Measurements from ENCODE around the gene SCAI. TPM values are rescaled to one million over a fixed set of nuclear protein-coding genes. Genes with fewer than 3 reads are reported as not detected.
A peak's percentile ranks its signal among the peaks of the same experiment; 100 is the strongest.

SCAI gene
- total RNA-seq, 6 experiments from 2014 or later: 4.7 to 7.2 (median 5.6) TPM

DNA sequence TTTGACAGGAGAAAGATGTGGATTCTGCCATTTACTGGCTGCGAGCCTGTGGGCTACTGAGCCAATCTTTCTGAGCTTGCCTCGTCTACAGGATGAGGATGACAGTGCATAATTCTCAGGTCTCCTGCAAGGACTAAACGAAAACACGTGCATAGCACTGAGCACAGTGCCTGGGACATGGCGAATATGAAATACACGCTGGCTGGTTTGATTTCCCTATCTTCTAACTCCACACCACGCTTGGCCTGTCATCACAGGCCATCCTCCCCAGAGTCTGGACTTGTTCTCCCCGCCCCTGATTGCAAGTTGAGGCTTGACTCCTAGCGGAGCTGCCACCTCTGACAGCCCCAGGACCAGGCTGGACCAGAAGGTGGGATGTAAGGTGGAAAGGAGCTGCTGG, 243.5 kb downstream of the SCAI start:
- Mint-ChIP-seq H3K4me3 (no peak overlapping the region), H3K4me1 (ENCODE audit: low read depth) (peaks cover 7% of the 10 kb centered on the region; the same call in 1 of the 2 replicates), H3K9me3 (no peaks in the 10 kb centered on the region), H3K27me3 (ENCODE audit: insufficient read depth) (no peaks in the 10 kb centered on the region; the same call in 1 of the 2 replicates), H3K27ac (no peak overlapping the region), H3K36me3 (ENCODE audit: low read depth) (peaks cover 26% of the 10 kb centered on the region)
- no peak for DNase-seq
- TF ChIP-seq, protein P1, sequence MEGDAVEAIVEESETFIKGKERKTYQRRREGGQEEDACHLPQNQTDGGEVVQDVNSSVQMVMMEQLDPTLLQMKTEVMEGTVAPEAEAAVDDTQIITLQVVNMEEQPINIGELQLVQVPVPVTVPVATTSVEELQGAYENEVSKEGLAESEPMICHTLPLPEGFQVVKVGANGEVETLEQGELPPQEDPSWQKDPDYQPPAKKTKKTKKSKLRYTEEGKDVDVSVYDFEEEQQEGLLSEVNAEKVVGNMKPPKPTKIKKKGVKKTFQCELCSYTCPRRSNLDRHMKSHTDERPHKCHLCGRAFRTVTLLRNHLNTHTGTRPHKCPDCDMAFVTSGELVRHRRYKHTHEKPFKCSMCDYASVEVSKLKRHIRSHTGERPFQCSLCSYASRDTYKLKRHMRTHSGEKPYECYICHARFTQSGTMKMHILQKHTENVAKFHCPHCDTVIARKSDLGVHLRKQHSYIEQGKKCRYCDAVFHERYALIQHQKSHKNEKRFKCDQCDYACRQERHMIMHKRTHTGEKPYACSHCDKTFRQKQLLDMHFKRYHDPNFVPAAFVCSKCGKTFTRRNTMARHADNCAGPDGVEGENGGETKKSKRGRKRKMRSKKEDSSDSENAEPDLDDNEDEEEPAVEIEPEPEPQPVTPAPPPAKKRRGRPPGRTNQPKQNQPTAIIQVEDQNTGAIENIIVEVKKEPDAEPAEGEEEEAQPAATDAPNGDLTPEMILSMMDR (IDR thresholded peaks at IDR 0.05): no peak

DNA sequence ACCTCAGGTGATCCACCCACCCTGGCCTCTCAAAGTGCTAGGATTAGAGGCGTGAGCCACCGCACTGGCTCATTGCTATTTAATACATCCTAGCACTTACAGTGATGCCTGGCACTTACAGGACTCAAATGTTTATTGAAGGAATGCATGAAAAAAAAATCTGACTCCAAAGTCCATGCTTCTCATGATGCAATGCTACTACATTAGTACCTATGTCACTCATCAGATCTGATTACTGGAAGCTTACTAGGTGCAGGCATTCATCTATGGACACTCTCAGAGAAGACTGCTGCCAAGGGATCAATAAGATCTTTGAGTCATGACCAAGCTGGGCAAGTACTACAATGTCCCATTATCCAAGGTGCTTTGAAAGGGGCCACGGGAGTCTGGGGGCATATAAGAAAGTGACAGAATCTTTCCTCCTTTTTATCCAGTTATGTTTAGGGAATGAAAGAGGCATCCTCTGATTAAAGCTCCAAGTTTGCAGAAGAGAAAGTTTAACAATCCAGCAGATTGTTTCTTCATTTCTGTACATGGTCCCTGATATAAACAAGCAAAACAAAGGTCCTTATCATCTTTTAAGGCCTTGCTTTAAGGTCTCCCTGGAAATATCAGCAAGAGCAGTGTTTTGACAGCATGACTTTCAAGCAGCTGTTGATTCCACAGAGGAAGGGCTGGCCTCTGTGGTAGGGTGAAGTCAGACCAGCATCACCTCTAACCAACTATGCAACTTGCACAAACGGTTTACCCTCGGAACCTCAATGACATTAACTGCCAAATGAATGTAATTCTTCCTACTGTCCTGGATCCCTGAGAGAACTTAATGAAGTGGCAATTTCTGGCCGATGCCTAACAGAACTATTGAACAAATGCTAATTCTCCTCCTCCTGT, 245.5 kb downstream of the SCAI start:
- TF ChIP-seq, protein P1 (IDR thresholded peaks at IDR 0.05): no peak
- Mint-ChIP-seq H3K9me3 (no peaks in the 10 kb centered on the region), H3K27ac (no peak overlapping the region), H3K4me3 (no peak overlapping the region), H3K36me3 (ENCODE audit: low read depth) (peaks cover 23% of the 10 kb centered on the region), H3K27me3 (ENCODE audit: insufficient read depth) (no peaks in the 10 kb centered on the region), H3K4me1 (ENCODE audit: low read depth) (peaks cover 7% of the 10 kb centered on the region; the same call in 1 of the 2 replicates)
- DNase-seq: no peak

DNA sequence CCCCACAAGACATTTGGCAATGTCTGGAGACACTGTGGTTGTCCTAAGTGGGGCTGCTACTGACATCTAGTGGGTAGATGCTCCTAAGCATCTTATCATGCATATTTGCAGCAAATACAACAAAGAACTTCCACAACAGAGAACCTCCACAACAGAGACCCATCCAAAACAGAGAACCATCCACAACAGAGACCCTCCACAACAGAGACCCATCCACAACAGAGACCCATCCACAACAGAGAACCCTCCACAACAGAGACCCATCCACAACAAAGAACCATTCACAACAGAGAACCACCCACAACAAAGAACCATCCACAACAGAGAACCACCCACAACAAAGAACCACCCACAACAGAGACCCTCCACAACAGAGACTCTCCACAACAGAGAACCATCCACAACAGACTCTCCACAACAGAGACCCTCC, 248.6 kb downstream of the SCAI start:
- Mint-ChIP-seq H3K4me1 (ENCODE audit: low read depth) (no peaks in the 10 kb centered on the region), H3K27me3 (ENCODE audit: insufficient read depth) (no peaks in the 10 kb centered on the region), H3K36me3 (ENCODE audit: low read depth) (peaks cover 20% of the 10 kb centered on the region), H3K4me3 (no peak overlapping the region), H3K27ac (no peak overlapping the region; the same call in 1 of the 2 replicates), H3K9me3 (no peaks in the 10 kb centered on the region)
- TF ChIP-seq, protein P1 (IDR thresholded peaks at IDR 0.05): peak; percentile 69
- peak; percentile 39 for DNase-seq

DNA sequence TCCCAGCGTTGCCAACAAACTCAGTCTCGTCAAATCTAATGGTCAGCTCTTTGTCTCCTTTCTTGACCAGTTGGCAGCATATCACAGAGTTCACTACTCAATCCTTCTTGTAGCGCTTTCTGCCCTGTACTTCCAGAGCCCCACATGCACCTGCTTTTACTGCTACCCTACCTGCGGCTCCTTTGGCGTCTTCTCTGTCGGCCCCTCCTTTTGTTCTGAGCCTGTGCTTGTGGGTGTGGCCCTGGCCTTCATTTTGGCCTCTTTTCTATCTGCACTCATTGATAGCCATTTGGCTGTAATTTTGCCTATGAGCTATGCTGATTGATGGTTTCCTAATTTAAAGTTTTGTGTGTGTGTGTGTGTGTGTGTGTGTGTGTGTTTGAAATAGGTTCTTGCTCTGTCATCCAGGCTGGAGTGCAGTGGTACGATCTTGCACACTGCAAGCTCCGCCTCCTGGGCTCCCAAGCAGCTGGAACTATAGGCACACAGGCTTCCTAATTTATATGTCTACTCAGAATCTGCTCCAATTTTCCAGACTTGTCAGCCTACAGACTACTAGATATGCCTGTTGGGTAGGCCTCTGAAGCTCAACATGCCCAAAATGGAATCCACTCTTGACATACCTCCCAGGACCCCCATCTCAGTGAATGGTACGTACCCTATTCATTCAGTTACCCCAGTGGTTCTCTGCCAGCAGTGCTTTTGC, 249.1 kb downstream of the SCAI start:
- Mint-ChIP-seq H3K4me1 (ENCODE audit: low read depth) (no peaks in the 10 kb centered on the region), H3K4me3 (no peak overlapping the region), H3K27ac (no peak overlapping the region; the same call in 1 of the 2 replicates), H3K36me3 (ENCODE audit: low read depth) (peaks cover 20% of the 10 kb centered on the region), H3K9me3 (no peaks in the 10 kb centered on the region), H3K27me3 (ENCODE audit: insufficient read depth) (no peaks in the 10 kb centered on the region)
- no peak for DNase-seq
- TF ChIP-seq, protein P1 (IDR thresholded peaks at IDR 0.05): no peak

Other genes starting within 250 kb of the SCAI start
- gene GOLGA1, start 202.4 kb downstream of the SCAI start, total RNA-seq (2021; fragmentation: NEBNext Ultra II Directional; extraction: Animal tissue kit (Norgen Biotek cat#: 25700)): 10 to 100 TPM; 17.4 to 23.2 (median 20.2) TPM
- gene PPP6C, start 46.3 kb upstream of the SCAI start, total RNA-seq (2021; fragmentation: NEBNext Ultra II Directional; extraction: Animal tissue kit (Norgen Biotek cat#: 25700)): 10 to 100 TPM; 35.2 to 47.1 (median 40.8) TPM
- gene RABEPK, start 57.0 kb upstream of the SCAI start, total RNA-seq (2021; fragmentation: NEBNext Ultra II Directional; extraction: Animal tissue kit (Norgen Biotek cat#: 25700)): 10 to 100 TPM; 29.6 to 39.2 (median 32.7) TPM
- 100 to 1,000 TPM; 495 to 626 (median 613) TPM for gene HSPA5, start 97.8 kb upstream of the SCAI start, total RNA-seq (2021; fragmentation: NEBNext Ultra II Directional; extraction: Animal tissue kit (Norgen Biotek cat#: 25700))
- 10 to 100 TPM; 27.7 to 37.7 (median 34.5) TPM for gene GAPVD1, start 118.3 kb upstream of the SCAI start, total RNA-seq (2021; fragmentation: NEBNext Ultra II Directional; extraction: Animal tissue kit (Norgen Biotek cat#: 25700))